ENCODE measurements around the gene ATXN10.

DNA sequence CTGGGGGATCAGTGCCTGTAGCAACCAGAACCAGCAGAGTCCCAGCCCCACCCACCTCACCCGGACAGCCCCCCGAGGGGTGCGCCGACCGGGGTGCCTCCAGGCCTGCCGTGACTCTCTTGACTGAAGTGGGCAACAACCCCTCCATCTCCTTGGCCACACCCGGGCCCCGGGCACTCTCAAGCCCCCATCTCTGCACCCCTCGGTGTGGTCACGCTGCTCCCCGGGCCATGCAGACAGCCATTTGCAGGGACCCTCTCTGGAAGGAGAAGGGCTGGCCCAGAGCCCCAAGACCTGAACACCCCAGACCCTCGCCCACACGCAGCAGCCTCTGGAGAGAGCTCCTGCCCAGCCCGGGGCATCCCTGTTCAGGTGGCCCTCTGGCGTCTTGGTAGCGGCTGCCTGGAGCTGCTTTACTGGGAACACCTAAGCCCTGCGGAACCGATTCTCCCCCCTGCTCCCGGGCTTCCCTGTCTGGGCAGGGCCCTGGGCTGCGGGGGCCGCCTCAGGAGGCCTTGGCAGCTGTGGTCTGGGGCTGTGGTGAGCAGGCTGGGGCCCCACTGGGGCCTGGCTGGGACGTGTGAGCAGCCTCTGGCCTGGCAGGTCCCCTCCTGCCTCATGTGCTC is 220.5 kb downstream of the ATXN10 start:
- TF ChIP-seq, protein P1, sequence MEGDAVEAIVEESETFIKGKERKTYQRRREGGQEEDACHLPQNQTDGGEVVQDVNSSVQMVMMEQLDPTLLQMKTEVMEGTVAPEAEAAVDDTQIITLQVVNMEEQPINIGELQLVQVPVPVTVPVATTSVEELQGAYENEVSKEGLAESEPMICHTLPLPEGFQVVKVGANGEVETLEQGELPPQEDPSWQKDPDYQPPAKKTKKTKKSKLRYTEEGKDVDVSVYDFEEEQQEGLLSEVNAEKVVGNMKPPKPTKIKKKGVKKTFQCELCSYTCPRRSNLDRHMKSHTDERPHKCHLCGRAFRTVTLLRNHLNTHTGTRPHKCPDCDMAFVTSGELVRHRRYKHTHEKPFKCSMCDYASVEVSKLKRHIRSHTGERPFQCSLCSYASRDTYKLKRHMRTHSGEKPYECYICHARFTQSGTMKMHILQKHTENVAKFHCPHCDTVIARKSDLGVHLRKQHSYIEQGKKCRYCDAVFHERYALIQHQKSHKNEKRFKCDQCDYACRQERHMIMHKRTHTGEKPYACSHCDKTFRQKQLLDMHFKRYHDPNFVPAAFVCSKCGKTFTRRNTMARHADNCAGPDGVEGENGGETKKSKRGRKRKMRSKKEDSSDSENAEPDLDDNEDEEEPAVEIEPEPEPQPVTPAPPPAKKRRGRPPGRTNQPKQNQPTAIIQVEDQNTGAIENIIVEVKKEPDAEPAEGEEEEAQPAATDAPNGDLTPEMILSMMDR (IDR thresholded peaks at IDR 0.05): no peak
- no peak for TF ChIP-seq POLR2A (IDR thresholded peaks at IDR 0.05)
